Urothelium cell line (cell line): ENCODE measurements around the gene CSTF1.

Experiments
- DNase-seq: peaks from one replicate; pipeline ENCODE4 v3.0.0; 2011; ENCODE audit warnings: low spot score, mixed read lengths
- FAIRE-seq: peaks from 2 replicates; lab custom pipeline; 2011; peaks lifted over from hg19 to GRCh38; lab: Jason Lieb, UNC

CSTF1 gene

DNA sequence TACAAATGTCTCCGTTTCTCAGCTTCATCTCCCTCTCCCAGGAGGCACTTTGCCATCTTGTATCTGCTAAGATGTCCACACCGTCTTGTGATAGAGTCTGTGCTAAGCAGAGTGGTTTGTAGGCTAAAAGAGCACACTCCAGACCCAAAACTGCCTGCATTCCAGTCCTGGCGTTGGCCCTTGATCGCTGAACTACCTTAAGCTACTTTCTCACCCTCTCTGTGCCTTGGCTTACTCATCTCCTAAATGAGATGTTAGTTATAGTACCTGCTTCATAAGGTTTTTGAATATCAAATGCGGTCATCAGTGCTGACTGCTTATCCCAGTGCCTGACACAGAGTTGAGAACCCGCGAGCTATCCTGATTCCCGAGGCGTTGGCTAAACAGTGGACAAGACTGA is 33.6 kb downstream of the CSTF1 start:
- no peak for FAIRE-seq
- no peak for DNase-seq

DNA sequence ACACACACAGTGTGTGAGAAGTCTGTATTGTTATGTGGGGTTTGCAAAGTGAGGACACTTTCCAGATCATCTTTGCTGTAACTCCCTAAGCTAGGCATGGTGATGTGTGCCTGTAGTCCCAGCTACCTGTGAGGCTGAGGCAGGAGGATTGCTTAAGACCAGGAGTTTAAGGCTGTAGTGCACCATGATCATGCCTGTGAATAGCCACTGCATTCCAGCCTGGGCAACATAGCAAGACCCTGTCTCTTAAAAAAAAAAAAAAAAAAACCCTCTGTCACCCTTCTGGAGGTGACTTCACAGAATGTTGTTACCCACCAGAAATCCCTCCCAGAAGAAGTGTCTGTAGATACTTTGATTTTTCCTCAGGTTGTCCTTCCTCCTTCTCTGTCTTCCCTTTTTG is 34.5 kb downstream of the CSTF1 start:
- DNase-seq = no peak
- no peak for FAIRE-seq

DNA sequence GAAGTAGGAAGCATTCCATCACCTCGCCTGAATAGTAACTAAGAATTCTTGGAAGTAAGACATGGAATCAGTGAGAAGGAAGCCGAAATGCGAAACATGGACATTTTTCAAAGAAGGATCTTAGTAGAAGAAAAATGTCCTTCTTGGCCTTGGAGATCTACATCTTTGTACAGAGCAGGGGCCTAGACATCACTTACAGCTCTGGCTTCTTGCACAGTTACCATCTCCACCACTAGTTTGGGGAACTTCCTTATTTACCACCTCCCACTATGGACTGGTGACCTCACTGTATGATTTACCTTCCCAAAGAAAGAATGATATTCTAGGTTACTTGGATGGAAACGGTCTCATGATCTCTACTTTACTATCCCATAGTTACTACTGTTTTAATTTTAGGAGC is 35.4 kb downstream of the CSTF1 start:
- FAIRE-seq = no peak
- no peak for DNase-seq

DNA sequence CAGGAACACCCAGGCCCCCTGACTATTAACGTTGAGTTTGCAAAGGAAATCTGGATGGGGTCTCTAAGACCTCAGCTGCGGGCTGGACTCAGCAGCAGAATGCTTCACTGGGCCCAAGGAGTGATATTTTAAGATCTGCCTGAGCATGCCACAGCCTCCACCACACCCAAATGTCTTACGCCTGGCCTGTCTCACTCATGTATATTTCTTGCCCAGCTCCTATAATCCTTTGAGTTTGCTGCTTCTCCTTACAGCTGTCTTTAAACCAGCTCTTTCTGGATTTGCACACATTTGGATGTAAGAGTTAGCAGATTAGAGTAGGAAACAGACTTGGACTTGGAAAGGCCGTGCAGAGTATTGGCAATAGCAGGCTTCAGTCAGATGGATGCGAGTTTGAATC is 36.0 kb downstream of the CSTF1 start:
- no peak for DNase-seq
- FAIRE-seq = no peak

DNA sequence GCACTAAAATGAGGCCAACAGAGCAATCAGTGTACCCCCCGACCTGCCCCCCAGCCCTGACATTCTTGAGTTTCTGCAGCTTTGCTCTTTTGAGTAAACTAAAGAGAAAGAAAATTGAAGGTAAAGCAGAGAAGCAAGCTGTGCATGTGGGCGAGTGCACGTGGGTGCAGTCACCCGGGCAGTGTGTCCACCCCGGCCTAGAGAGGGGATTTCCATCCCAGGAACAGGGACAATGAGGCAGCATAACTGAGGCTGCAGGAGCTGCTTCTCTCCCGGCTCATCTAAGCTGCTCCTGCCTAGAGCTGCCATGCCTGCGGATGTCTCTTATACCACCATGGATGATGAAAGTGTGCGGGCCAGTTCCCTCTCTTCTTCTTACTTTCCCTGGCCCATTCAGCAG is 36.4 kb downstream of the CSTF1 start:
- FAIRE-seq (no peak), DNase-seq (no peak)

DNA sequence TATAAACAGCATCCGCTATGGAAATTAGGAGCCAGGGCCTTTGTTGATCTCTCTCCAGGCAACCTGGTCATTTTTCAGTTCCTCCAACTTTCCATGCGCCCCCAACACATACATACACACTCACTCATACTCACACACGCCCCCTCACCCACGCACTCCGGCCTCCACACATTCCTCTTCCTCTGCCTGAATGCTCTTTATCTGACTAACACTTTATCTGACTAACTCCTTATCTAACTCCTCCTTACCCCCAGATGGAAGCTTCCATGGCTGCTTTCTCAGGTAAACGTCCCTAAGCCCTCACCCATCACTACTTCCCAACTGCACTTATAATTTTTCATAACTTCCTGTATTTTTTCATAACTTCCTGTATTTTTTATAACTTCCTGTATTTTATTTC is 37.1 kb downstream of the CSTF1 start:
- FAIRE-seq = peak; percentile 5
- DNase-seq = peak; percentile 49

DNA sequence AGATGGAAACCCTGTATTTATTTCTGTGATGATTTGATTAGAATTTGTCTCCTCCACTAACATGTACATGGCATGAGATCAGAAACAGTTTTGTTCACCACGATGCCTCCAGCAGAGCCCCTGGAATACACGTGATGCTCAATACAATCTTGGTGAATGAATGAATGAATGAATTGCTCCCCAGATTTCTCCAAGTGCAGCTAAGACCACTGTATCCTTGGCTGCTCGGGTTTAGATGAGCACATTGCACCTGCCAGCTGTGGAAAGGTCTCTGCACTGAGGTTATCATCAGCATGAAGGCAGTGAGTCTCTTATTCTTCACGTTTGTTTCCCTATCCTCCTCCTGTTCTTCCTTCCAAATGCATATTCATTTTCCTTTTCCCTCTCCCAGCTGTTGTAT is 37.5 kb downstream of the CSTF1 start:
- no peak for FAIRE-seq
- DNase-seq = no peak

DNA sequence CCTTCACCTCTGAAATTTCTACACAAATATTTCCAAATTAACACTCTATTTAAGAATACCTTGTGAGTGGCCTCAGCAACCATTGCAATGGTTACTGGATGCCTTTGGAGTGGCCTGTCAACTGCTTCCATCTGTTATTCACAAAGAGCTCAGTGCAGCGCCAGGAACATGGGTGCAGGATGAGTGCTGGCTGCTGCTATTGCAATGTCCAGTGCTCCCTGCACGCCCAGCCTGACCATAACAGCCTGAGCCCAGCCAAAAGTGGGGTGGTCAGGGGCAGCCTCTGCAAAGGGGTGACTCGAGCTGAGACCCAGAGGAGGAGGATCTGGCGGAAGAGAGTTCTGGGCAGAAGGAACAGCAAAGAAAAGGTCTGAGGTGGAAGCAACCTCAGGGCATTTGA is 38.0 kb downstream of the CSTF1 start:
- DNase-seq = no peak
- FAIRE-seq = no peak

DNA sequence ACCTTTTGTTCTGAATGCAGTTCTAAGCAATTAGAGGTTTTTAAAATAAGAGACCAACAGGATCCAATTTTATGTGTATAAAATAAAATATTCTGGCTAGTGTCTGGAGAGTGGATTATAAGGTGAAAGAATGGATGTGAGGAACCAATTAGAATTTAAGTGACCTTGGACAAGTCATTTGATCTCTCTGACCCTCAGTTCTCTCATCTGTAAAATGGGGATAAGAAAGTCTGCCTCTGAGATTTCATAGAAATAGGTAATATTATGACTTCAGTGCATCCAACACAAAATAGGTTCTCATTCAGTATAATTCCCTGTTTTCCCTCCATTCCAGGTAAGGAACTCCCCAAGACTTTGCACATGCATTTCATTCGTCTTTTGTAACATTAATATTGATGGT is 38.5 kb downstream of the CSTF1 start:
- DNase-seq = no peak
- FAIRE-seq = no peak

DNA sequence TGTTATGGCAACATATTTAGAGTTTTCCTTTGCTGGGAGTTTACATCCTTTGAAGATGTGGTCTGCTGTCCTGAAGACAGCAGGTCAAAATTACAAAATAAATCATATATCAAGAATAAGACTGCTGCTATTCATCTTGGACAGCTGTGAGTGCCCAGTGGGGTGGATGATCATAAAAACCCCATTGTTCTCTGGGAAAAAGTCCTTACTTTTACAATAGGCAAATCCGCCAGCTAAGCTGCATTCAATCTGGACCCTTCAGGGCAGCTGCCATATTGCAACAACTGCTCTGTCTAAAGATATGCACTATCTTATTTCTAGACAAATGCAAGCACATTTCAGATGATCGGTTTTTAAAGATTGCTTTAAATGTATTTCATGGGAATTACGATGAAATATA is 39.0 kb downstream of the CSTF1 start:
- FAIRE-seq = no peak
- DNase-seq = no peak

DNA sequence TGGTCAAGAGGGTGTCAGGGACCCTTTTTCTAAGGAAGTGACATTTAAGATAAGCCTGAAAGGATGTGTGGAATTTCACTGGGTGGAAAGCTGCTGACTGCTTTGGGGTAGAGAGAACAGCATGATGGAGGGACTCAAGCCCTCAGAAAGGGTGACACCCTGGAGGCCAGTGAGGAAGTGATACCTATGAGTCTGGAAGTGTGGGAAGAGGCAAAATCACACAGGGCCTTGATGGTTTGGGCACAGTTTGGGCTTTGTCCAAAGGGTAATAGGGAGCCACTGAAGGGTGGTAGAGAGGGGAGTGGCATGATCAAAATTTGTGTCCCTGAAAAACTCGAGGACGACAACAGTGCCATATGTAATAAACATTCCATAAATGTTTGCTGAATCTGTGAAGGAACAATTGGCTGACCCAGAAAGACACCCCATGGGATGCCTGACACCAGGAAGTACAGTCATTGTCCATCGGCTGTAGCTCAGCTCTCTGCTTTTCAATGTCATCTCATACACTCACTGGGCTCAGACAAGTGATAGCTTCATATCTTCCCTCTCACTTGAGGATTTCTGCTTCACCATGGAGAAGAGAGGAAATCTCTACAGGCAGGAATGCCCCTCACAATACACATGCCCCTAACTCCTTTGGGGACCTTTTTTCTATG is 40.9 kb downstream of the CSTF1 start:
- FAIRE-seq = no peak
- no peak for DNase-seq

DNA sequence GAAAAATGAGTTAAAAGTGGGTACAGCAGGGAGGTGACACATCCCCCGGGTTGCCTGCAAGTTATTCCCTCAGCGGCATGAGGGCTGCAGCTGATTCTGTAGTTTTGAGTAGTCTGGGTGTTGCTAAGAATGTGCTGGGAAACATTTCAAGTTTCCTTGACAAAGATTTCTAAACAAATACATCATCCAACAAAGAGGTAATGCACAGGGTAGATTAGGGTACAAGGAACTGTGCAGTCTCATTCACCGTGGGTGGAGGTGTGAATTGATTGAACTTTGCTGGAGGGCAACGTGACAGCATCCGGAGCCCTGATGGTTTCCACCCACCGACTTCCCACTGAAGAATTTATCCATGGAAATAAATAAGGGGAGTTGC is 41.4 kb downstream of the CSTF1 start:
- FAIRE-seq (no peak), DNase-seq (no peak)

DNA sequence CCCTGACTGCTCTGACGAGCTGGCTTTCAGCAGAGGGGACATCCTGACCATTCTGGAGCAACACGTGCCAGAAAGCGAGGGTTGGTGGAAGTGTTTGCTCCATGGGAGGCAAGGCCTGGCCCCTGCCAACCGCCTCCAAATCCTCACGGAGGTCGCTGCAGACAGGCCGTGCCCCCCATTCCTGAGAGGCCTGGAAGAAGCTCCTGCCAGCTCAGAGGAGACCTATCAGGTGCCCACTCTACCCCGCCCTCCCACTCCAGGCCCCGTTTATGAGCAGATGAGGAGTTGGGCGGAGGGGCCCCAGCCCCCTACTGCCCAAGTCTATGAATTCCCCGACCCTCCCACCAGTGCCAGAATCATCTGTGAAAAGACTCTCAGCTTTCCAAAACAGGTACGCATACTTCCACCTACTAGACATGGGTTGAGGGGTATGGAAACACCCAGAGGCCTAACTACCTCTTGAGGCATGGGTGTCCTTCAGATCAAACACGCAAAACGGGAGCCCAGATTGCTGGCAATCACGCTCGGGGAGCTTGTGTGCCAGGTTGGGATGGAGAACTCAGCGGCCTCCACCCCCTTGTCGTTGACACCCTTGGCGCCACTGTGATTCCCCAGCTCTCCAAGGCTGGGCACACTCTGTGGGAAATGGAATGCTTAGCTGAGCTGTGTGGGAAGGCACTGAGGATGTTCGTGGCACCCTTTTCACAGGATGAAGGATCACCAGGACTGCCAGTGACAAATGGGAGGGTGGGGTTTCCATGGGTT is 44.9 kb downstream of the CSTF1 start:
- FAIRE-seq (peak; percentile 9), DNase-seq (no peak)

DNA sequence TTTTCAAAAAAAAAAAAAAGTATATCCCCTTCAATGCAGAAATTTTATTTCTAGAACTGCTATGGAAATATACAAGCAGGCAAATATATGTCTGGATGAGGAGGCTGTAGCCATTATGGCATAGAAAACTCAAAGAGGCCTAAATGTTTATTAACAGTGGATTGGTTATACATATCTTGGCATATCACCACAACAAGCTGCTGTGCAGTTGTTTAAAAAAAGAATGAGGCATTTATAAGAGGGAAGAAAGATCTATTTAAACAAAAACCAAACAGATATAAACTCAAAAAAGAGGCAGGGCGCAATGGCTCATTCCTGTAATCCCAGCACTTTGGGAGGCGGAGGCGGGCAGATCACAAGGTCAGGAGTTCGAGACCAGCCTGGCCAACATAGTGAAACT is 45.8 kb downstream of the CSTF1 start:
- DNase-seq = no peak
- no peak for FAIRE-seq

DNA sequence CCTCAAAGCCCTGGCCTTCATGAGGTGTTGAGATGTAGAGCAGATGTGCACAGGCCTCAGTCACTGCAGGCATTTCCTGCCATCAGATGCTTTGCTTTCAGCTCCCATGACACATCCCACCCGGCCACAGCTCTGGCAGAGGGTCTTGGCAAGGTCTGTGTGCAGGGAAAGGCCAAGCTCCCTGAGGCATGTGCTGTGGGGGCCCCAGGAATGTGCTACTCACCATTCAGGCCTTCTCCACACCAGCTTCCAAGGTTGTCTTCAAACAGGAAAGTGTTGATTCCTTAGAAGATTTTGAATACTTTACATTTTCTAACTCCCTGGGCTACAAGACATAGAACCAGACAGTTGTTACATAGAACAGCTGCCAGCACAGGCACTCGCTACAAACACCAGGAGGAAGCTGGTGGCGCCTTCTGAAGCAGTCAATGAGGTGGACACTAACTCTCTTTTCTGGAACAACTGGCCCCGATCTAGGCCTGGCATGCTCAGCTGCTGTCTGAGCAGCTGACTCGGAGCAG is 47.4 kb downstream of the CSTF1 start:
- no peak for FAIRE-seq
- peak; percentile 35 for DNase-seq

DNA sequence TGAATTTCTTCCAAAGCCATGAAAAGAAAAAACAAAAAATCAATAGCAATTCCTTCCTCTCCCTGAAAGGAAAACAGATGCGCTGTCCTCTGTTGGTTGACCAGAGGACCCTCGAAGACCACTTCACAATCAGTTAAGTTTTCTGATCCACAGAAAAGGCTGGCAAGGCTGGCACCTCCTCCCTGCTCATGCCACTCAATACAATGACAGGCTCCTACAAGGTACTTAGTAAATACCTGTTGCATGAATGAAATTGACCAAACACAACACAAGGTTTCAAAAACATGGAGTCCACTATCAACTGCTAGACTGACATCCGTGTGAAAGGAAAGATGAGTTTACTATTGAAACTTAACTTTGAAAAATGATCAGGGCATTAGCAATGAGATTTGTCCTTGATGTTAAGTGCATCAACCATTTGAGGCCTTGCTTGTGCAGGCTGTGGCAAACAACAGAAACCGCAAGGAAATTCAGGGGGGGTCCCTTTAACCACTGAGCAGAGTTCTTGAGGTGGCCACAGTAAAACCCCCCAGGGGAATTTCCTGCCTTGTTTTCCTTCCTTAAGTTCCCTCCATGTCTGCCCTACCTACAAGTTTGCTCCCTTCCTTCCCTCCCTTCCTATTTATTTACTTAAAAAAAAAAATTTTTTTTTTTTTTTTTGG is 48.0 kb downstream of the CSTF1 start:
- FAIRE-seq (no peak), DNase-seq (no peak)

DNA sequence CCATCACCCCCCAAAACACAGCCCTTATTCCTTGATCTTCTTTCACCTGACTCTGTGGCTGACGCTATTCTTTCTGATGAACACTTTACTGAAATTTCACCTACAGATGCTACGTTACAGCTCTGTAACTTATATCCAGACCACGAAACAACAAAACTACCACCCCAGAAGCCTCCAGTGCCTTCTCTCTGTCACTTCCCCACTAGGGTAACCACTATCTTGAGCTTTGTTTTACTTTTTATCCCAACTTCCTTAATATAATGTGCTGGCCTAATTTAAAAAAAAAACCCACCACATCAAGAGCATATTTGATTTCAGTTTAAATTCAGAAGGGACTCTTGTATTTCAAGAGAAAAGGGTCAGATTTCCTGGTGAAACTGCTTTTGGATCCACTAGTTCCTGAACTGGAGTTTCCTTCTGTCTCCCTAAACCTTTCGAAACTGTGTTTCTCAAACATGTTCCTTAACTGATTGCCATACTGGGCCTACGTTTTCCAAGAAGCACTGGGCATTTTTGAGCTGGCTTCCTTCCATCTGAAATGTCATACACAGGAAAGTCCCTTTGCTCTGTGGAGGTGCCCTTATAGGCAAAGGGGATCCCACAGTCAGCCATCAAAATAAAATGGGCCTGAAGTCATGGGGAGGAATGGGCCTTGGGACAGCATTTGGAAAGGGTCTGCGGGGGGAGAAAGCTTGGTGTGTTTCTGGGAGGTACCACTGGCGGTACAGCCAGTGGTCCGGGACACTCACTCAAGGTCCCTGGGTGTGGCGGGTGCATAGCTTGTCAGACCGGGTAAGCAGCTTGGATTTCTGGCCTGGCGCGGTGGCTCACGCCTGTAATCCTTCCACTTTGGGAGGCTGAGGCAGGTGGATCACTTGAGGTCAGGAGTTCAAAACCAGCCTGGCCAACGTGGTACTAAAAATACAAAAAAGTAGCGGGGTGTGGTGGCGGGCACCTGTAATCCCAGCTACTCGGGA is 50.2 kb downstream of the CSTF1 start:
- no peak for DNase-seq

DNA sequence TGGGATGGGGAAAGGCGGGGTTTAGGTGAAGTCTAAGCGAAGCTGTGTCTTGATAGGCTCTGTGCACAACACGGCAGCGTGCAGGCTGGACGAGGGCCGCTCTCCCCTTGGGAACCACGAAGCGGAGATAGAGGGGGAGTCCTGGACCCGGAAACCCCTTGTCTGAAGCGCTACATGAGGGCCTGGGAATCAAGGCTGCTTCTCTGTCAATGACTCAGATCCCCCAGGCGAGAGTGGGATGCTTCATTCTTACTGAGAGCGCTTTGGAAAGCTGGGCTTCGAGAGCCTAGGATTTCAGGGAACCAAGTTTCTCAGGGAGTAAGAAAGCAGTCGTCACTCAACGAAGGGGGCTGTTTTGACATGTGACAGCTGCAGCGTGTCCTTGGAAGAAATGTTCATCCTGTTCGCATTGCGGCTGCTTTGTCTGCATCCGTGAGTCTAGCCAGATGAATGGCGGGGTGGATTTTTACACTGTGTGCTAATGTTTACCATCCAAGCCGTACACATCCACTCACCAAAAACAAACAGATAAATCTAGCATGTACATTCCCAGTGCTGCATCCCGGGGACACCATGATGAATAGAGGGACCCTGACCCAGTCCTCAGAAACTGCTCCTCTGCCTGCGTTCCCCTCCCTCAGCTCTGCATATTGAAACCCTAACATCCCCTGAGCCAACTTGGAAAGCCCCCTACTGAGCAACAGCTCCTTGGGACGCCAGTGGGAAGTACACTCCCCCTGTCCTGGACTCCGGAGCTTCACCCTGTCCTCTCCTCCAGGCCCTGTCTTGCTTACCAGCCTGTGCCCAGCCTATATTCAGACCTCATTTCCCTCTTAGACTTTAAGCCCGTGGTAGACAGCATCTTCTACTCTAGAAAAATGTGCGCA is 51.5 kb downstream of the CSTF1 start:
- no peak for FAIRE-seq
- DNase-seq = no peak

More for the DNA sequence above, 50.2 kb downstream of the CSTF1 start:
- FAIRE-seq = no peak

DNA sequence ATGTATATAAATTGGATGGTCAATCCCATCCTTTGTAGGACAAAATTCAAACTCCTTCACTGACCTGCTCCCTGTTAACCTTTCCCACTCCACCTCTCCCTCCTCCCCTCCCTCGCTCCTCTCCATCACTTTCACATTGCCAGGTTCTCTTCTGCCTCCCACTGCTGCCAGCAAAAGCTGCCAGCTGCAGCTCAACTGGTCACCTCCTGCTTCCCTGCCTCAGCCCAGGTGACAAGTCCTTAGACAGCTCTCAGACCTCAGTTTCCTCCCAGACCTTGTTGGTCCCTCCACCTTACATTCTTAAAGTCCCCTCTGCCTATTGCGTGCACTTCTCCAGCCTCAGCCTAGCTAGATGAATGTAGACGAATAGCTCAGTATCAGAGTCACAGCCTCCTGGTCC is 52.7 kb downstream of the CSTF1 start:
- FAIRE-seq (no peak), DNase-seq (no peak)

DNA sequence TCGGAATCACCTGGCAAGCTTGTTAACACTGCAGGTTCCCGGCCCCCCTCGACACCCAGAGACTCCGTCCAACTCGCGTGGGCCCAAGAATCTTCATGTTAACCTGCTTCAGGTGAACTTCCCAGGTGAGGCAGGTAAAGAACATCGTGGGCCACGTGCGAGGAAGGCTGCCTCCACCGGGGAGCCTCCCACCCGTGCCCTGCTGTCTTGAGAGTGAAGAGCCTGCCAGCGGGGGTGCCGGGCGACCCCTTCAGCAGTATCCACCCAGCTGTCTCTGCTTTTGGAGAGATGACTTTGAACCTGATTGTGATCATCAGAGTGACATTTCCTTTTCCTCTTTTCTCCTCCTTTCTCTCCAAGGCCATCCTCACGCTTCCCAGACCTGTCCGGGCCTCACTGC is 53.1 kb downstream of the CSTF1 start:
- FAIRE-seq = no peak
- no peak for DNase-seq
